Esophagus (tissue), 2 donors: Measurements from ENCODE around the gene TRAF7. TPM values are rescaled to one million over a fixed set of nuclear protein-coding genes. Genes with fewer than 3 reads are reported as not detected.

Experiments
- H3K27ac ChIP-seq, 2 donors: one replicate each; pipeline ENCODE4 v1.5.1; 2013; ENCODE audit warnings: low read depth in 2 of 2, mild to moderate bottlenecking in 2 of 2, inconsistent platforms in 1 of 2, low read length in 1 of 2, moderate library complexity in 1 of 2
- H3K27me3 ChIP-seq, 2 donors: one replicate each; pipeline ENCODE4 v1.6.1; 2013; ENCODE audit warnings: low read length in 2 of 2, control low read depth in 1 of 2, mild to moderate bottlenecking in 1 of 2; ENCODE audit not compliant: insufficient read depth in 2 of 2, control insufficient read depth in 1 of 2
- H3K36me3 ChIP-seq, 2 donors: one replicate each; pipeline ENCODE4 v1.6.1; 2013; ENCODE audit warnings: low read length in 1 of 2; ENCODE audit not compliant: control insufficient read depth in 2 of 2, insufficient read depth in 2 of 2
- H3K4me1 ChIP-seq, 2 donors: one replicate each; pipeline ENCODE4 v1.6.1; 2013; ENCODE audit warnings: low read length in 1 of 2; ENCODE audit not compliant: control insufficient read depth in 2 of 2, insufficient read depth in 2 of 2
- H3K4me3 ChIP-seq, 2 donors: one replicate each; pipeline ENCODE4 v1.5.1; 2013; ENCODE audit warnings: low read length in 2 of 2, mild to moderate bottlenecking in 2 of 2, low read depth in 1 of 2, moderate library complexity in 1 of 2
- H3K9me3 ChIP-seq, 2 donors: one replicate each; pipeline ENCODE4 v1.6.1; 2013; ENCODE audit warnings: mild to moderate bottlenecking in 2 of 2, low read depth in 1 of 2, low read length in 1 of 2, moderate library complexity in 1 of 2; ENCODE audit not compliant: control insufficient read depth in 2 of 2, insufficient read depth in 1 of 2
- WGBS, 2 donors: extraction: QIAGEN DNeasy Blood & Tissue Kit; methylation state at CpG; one replicate each; pipeline ENCODE4 v1.1.7; 2013; 5-methylcytosine and 5-hydroxymethylcytosine counted together
- polyA plus RNA-seq, 2 donors: library from polyadenylated mRNA; stranded (reverse); fragments of 200-250 nt; gene quantifications; one replicate each; pipeline ENCODE4 v1.2.3, GENCODE V29; 2013
- donor health status: healthy with polysubstance abuse.
- donor health status: Bipolar disorder and iron deficiency.

TRAF7 gene
- polyA plus RNA-seq, 2 donors, result 40.1 to 41.5 TPM

GRCh38 chr16:2186505-2186904 lies 30.9 kb downstream of the TRAF7 start:
- Histone ChIP-seq H3K4me1 (peaks cover 0 to 7% of the 10 kb centered on the region in 2 donors), H3K9me3 (peaks cover 0 to 3% of the 10 kb centered on the region in 2 donors), H3K36me3 (no peaks in the 10 kb centered on the region), H3K4me3 (no peak overlapping the region), H3K27me3 (no peaks in the 10 kb centered on the region), H3K27ac (no peak overlapping the region)
- 88 to 93% methylated on average over 20 of the region's 20 CpGs for WGBS, 2 donors

- Histone ChIP-seq H3K27me3 (no peaks in the 10 kb centered on the region), H3K9me3 (peaks cover 0 to under 1% of the 10 kb centered on the region in 2 donors), H3K27ac (no peak overlapping the region), H3K4me1 (peaks cover 0 to 7% of the 10 kb centered on the region in 2 donors), H3K36me3 (no peaks in the 10 kb centered on the region), H3K4me3 (no peak overlapping the region)
- WGBS, 2 donors, result 78% methylated on average over 17 of the region's 17 CpGs
Measured at GRCh38 chr16:2187212-2187611, 31.6 kb downstream of the TRAF7 start.

- Histone ChIP-seq H3K27me3 (no peaks in the 10 kb centered on the region), H3K4me3 (no peak overlapping the region)
- 91% methylated on average over 8 of the region's 8 CpGs for WGBS, 2 donors
Measured at GRCh38 chr16:2188395-2188794, 32.8 kb downstream of the TRAF7 start.

DNA sequence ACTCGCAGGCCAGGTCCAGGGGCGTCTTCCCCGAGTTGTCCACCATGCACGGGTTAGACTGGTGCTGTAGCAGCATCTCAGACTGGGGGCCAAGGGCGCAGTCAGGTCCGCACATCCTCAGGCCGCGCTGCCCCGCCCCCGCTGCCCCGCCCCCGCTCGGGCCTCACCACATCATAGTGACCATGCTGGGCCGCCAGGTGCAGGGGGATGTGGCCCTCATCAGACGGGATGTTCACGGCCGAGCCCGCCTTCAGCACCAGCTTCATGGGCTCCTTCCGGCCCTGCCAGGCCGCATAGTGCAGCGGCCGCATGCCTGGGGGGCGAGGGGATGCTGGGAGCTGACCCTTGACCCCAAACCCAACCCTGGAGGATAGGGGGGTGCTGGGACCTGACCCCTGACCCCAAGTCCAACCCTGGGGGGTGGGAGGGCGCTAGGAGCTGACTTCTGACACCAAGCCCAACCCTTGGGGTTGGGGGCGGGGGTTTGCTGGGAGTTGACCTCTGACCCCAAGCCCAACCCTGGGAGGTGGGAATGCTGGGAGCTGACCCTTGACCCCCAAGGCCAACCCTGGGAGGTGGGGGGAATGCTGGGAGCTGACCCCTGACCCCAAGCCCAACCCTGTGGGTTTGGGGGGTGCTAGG lies 33.8 kb downstream of the TRAF7 start:
- WGBS, 2 donors, result 89 to 93% methylated on average over 25 of the region's 25 CpGs

More at GRCh38 chr16:2188395-2188794, 32.8 kb downstream of the TRAF7 start:
- no peaks in the 10 kb centered on the region for H3K36me3 ChIP-seq
- peaks cover 0 to 7% of the 10 kb centered on the region in 2 donors for H3K4me1 ChIP-seq
- H3K27ac ChIP-seq, result no peak overlapping the region
- no peaks in the 10 kb centered on the region for H3K9me3 ChIP-seq

GRCh38 chr16:2190002-2190658 lies 34.5 kb downstream of the TRAF7 start:
- H3K4me3 ChIP-seq, result no peak overlapping the region
- H3K27ac ChIP-seq, result no peak overlapping the region
- WGBS, 2 donors, result 61 to 62% methylated on average over 24 of the region's 24 CpGs
- no peaks in the 10 kb centered on the region for H3K36me3 ChIP-seq
- H3K4me1 ChIP-seq, result peaks cover 0 to 7% of the 10 kb centered on the region in 2 donors
- H3K9me3 ChIP-seq, result peaks cover 0 to 2% of the 10 kb centered on the region in 2 donors
- H3K27me3 ChIP-seq, result no peaks in the 10 kb centered on the region

More for the DNA sequence above, 33.8 kb downstream of the TRAF7 start:
- Histone ChIP-seq H3K4me1 (peaks cover 0 to 7% of the 10 kb centered on the region in 2 donors), H3K36me3 (no peaks in the 10 kb centered on the region), H3K9me3 (no peaks in the 10 kb centered on the region), H3K27ac (no peak overlapping the region), H3K27me3 (no peaks in the 10 kb centered on the region), H3K4me3 (no peak overlapping the region)

GRCh38 chr16:2190659-2191445 lies 35.3 kb downstream of the TRAF7 start:
- 58 to 64% methylated on average over 24 to 25 of the region's 25 CpGs for WGBS, 2 donors
- H3K36me3 ChIP-seq, result no peaks in the 10 kb centered on the region
- H3K4me3 ChIP-seq, result no peak overlapping the region
- H3K9me3 ChIP-seq, result peaks cover 0 to 2% of the 10 kb centered on the region in 2 donors
- H3K27me3 ChIP-seq, result peaks cover 0 to 2% of the 10 kb centered on the region in 2 donors
- peaks cover 2 to 12% of the 10 kb centered on the region in 2 donors for H3K4me1 ChIP-seq
- no peak overlapping the region for H3K27ac ChIP-seq

GRCh38 chr16:2191446-2191706 lies 35.8 kb downstream of the TRAF7 start:
- H3K4me3 ChIP-seq, result no peak overlapping the region
- no peaks in the 10 kb centered on the region for H3K36me3 ChIP-seq
- H3K27me3 ChIP-seq, result peaks cover 0 to 6% of the 10 kb centered on the region in 2 donors
- peaks cover 0 to 2% of the 10 kb centered on the region in 2 donors for H3K9me3 ChIP-seq
- 60 to 62% methylated on average over 11 of the region's 11 CpGs for WGBS, 2 donors
- no peak overlapping the region for H3K27ac ChIP-seq
- peaks cover 2 to 14% of the 10 kb centered on the region in 2 donors for H3K4me1 ChIP-seq

GRCh38 chr16:2194166-2194834 lies 38.7 kb downstream of the TRAF7 start:
- no peaks in the 10 kb centered on the region for H3K36me3 ChIP-seq
- peaks cover 0 to 6% of the 10 kb centered on the region in 2 donors for H3K27me3 ChIP-seq
- H3K9me3 ChIP-seq, result peaks cover 0 to 2% of the 10 kb centered on the region in 2 donors
- no peak overlapping the region for H3K27ac ChIP-seq
- WGBS, 2 donors, result 41 to 43% methylated on average over 16 of the region's 16 CpGs
- peaks cover 2 to 14% of the 10 kb centered on the region in 2 donors for H3K4me1 ChIP-seq
- H3K4me3 ChIP-seq, result no peak overlapping the region

- H3K27me3 ChIP-seq, result peaks cover 0 to 6% of the 10 kb centered on the region in 2 donors
- peaks cover 2 to 13% of the 10 kb centered on the region in 2 donors for H3K4me1 ChIP-seq
- no peaks in the 10 kb centered on the region for H3K36me3 ChIP-seq
- H3K27ac ChIP-seq, result no peak overlapping the region
- peaks cover 0 to 2% of the 10 kb centered on the region in 2 donors for H3K9me3 ChIP-seq
- no peak overlapping the region for H3K4me3 ChIP-seq
- WGBS, 2 donors, result 15 to 17% methylated on average over 10 of the region's 10 CpGs
Measured at GRCh38 chr16:2194852-2195321, 39.3 kb downstream of the TRAF7 start.
